Measurements from ENCODE around the gene PRKG1.

GRCh38 chr10:51759896-51760534, 685.7 kb downstream of the PRKG1 start:
- no peak for TF ChIP-seq EZH2 (IDR thresholded peaks at IDR 0.05; ENCODE audit: insufficient read depth, poor library complexity, severe bottlenecking)
- TF ChIP-seq EZH2phosphoT487 (IDR thresholded peaks at IDR 0.05; ENCODE audit: insufficient read depth, low read depth) = no peak

Data from GM23248 (cell line).